SU-DHL-6 (cell line): ENCODE measurements around the gene TMEM37.

ENCODE experiments used
- CTCF ChIP-seq: fragments of 200-600 bp; sonication (generic); IDR thresholded peaks from one replicate; pipeline ENCODE4 v1.5.1; 2017; ENCODE audit warnings: antibody characterized with exemption, mild to moderate bottlenecking, low read length, moderate library complexity; ENCODE audit not compliant: insufficient read depth, poor library complexity, severe bottlenecking
- EZH2phosphoT487 ChIP-seq: fragments of 200-600 bp; sonication (generic), shearing (Covaris generic); conservative IDR thresholded peaks from 2 replicates; pipeline ENCODE4 v1.6.1; 2018; ENCODE audit warnings: mild to moderate bottlenecking, antibody characterized with exemption, low read length, moderate library complexity, mixed read lengths

- TF ChIP-seq CTCF, result no peak
- no peak for TF ChIP-seq EZH2phosphoT487
Measured at GRCh38 chr2:119475857-119476244, 44.2 kb downstream of the TMEM37 start.
